GM12892 (cell line): ENCODE data around the gene UGT3A2.

Experiments used
- POLR2A ChIP-seq: IDR thresholded peaks from 2 replicates; pipeline ENCODE4 v1.6.1; 2011; ENCODE audit warnings: low read depth, low read length, control low read depth
- POLR2AphosphoS5 ChIP-seq: IDR thresholded peaks from 2 replicates; pipeline ENCODE4 v1.6.1; 2011; ENCODE audit warnings: low read depth, low read length, control low read depth

- TF ChIP-seq POLR2A (no peak), POLR2AphosphoS5 (no peak)
These were observed 44.6 kb upstream of the UGT3A2 start for GRCh38 chr5:36111238-36111637.
